ENCODE data around the gene GNG13.

Gene GNG13

DNA sequence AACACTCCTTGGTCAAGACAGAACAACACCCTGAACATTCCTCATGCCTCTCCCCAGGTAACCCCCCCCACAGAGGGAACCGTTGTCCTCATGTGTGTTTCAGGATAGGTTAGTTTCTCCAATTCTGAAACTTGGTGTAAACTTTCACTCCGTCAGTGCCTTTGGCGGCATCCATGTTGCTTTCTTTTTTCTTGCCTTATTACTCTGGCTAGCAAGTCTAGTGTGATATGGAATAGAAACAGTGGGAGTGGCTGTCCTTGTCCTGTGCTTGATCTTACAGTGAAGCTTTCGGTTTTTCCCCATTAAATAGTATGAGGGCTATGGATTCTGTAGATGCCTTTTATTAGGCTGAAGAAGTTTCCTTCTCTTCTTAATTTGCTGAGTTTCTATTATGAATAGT, 35.7 kb upstream of the GNG13 start:
- Histone ChIP-seq H3K9me3 (replicated peaks in 1 of 11) (peaks cover 24 to 44% (median 33%) of the 10 kb centered on the region in 11 experiments), H3K4me3 (no peak overlapping the region), H3K4me2 (no peak overlapping the region), H3K36me3 (peaks cover 0 to 3% (median 0%) of the 10 kb centered on the region in 11 experiments; a peak in 1 of 22 replicates), H3K27ac (no peak overlapping the region), H4K20me1 (no peaks in the 10 kb centered on the region), H3K4me1 (peaks cover 8 to 45% (median 26%) of the 10 kb centered on the region in 10 experiments), H3K27me3 (no peaks in the 10 kb centered on the region), H3K9ac (no peak overlapping the region)
- TF ChIP-seq Cebpa-rat (IDR thresholded peaks at IDR 0.05), result no peak

DNA sequence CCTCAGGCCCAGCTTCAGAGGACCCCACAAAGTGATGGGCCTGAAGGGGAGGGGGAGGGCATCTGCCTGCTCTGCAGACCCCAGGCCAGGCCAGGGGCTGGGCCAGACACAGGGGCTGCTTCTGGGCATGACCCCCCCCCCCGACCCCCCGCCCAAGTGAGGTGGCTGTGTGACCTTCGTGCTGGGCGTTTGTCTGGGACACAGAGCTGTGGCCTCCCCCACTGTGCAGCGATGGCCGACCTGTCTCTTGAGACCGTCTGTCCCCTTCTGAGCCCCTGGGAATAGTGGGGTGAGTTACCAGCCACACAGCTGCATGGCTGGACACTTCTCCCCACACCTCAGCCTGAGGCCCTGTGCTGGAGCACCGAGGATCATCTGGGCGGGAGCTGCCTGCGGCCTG, 34.8 kb upstream of the GNG13 start:
- TF ChIP-seq Cebpa-rat (IDR thresholded peaks at IDR 0.05), result no peak

DNA sequence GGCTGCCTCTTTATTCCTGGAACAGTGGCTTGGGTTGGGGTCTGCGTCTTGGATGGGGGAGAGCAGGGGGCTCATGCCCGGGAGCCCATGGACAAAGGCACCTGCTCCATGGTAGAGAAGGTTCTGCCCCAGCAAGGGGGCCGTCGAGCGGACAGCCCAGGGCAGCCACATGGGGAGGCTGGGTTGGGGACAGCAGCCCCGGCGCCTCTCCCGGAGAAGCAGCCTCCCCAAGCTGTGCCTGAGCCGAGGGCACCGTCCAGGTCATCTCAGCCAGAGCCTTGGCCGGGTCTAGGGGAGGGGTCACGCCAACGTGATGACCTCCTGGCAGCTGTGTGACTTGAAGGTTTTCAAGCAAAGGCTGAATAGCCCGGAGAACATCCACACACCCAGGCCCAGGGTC, 32.9 kb upstream of the GNG13 start:
- TF ChIP-seq Cebpa-rat (IDR thresholded peaks at IDR 0.05), result no peak
- no peak overlapping the region; a peak in 1 of 22 replicates for H3K4me2 ChIP-seq
- H3K27ac ChIP-seq, result no peak overlapping the region
- peaks cover 24 to 44% (median 33%) of the 10 kb centered on the region in 11 experiments for H3K9me3 ChIP-seq (replicated peaks in 1 of 11)
- no peak overlapping the region for H3K9ac ChIP-seq
- no peaks in the 10 kb centered on the region for H4K20me1 ChIP-seq
- peaks cover 0 to 11% (median 0%) of the 10 kb centered on the region in 11 experiments; a peak in 6 of 22 replicates for H3K27me3 ChIP-seq
- peaks cover 19 to 50% (median 34%) of the 10 kb centered on the region in 10 experiments for H3K4me1 ChIP-seq
- peaks cover 0 to 3% (median 0%) of the 10 kb centered on the region in 11 experiments; a peak in 1 of 22 replicates for H3K36me3 ChIP-seq
- no peak overlapping the region for H3K4me3 ChIP-seq

More for the DNA sequence above, 34.8 kb upstream of the GNG13 start:
- Histone ChIP-seq H3K4me2 (no peak overlapping the region), H3K27me3 (peaks cover 0 to 6% (median 0%) of the 10 kb centered on the region in 11 experiments; a peak in 6 of 22 replicates), H3K9ac (no peak overlapping the region), H3K27ac (no peak overlapping the region), H3K4me1 (peaks cover 17 to 45% (median 27%) of the 10 kb centered on the region in 10 experiments), H3K36me3 (peaks cover 0 to 3% (median 0%) of the 10 kb centered on the region in 11 experiments; a peak in 1 of 22 replicates), H3K9me3 (replicated peaks in 1 of 11) (peaks cover 24 to 44% (median 33%) of the 10 kb centered on the region in 11 experiments), H4K20me1 (no peaks in the 10 kb centered on the region), H3K4me3 (no peak overlapping the region)

DNA sequence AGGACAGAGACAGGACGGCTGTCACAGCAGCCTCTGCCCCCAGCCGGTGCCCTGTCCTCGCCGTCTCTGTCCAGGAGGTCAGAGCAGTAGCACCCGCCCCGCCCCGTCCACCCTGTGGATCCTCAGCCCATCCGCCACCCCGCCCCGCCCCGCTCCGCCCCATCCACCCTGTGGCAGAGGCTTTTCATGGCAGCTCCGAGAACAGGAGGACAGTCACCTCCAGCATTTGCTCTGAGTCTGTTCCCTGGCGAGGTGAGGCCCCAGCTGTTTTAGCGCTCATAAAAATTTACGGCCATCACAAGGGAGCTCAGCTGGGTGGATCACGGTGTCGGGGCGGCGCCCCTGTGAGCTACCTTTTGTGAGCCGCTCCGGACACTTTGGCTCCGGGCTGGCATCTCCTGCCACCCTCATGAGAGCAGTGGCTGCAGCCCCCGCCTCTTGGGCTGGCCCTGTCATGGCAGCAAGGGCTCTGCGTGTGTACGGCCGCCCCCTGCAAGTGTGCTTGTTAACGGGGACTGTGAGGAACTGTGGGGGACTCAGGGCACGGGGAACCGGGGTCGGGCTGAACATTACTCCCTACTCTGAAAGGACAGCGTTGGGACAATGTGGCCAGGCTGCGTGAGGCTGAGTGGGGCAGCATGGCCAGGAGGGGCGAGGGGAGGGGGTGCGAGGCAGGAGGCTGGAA, 32.3 kb upstream of the GNG13 start:
- H3K9me3 ChIP-seq (replicated peaks in 1 of 11), result peaks cover 24 to 40% (median 32%) of the 10 kb centered on the region in 11 experiments
- no peaks in the 10 kb centered on the region for H4K20me1 ChIP-seq
- no peak overlapping the region for H3K9ac ChIP-seq
- H3K27me3 ChIP-seq, result peaks cover 0 to 11% (median 0%) of the 10 kb centered on the region in 11 experiments; a peak in 6 of 22 replicates
- peaks cover 0 to 3% (median 0%) of the 10 kb centered on the region in 11 experiments; a peak in 1 of 22 replicates for H3K36me3 ChIP-seq
- no peak for TF ChIP-seq Cebpa-rat (IDR thresholded peaks at IDR 0.05)
- H3K4me2 ChIP-seq, result no peak overlapping the region
- H3K4me1 ChIP-seq, result peaks cover 19 to 56% (median 40%) of the 10 kb centered on the region in 10 experiments
- H3K4me3 ChIP-seq, result no peak overlapping the region
- no peak overlapping the region for H3K27ac ChIP-seq

DNA sequence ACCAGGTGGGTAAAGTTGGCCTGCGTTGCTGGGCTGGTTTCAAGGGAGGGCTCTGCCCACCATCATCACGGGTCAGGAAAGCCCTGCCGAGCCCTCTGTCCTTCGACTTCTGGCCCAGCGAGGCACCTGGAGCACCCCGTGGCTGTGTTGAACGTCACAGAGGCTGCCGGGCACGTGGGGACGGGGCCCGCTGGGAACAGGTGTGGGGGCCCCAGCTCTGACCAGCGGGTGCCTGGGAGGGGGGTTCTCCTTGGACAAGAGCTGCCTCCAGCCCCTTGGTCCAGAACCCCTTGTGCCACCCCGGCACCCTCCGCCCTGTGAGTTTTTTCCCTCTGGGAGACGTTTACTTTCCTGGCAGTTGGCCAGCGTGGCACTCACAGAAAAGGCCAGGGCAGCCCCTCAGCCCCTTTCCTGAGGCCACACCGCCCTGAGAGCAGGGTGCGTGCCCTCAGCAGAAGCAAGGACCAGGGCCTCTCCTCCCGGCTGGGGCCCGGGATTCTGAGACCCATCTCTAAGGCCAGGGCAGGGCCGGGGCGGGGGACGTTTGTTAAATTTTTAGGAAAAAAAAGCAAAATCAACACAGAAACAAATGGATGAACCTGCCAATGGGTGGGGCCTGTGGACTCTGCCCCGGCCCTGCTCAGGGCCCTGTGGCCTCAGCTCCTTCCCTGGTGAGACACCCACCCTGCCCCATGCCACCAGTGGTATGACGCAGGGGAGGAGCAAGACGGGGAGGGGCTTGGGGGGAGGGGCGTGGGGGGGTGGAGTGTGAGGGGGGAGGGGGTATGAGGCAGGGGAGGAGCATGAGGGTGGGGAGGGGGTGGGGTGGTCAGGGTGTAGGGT, 31.3 kb upstream of the GNG13 start:
- no peak for TF ChIP-seq Cebpa-rat (IDR thresholded peaks at IDR 0.05)
- H3K27me3 ChIP-seq, result peaks cover 0 to 16% (median 0%) of the 10 kb centered on the region in 11 experiments; a peak in 7 of 22 replicates
- no peaks in the 10 kb centered on the region for H4K20me1 ChIP-seq
- H3K27ac ChIP-seq, result peak overlapping the region; percentile 43 to 76 (median 61)
- peaks cover 15 to 30% (median 22%) of the 10 kb centered on the region in 11 experiments for H3K9me3 ChIP-seq (replicated peaks in 1 of 11)
- H3K4me2 ChIP-seq, result peak overlapping the region; percentile 86 to 98 (median 93)
- peak overlapping the region; percentile 36 to 70 (median 67); a peak in 21 of 22 replicates for H3K9ac ChIP-seq
- H3K4me3 ChIP-seq, result peak overlapping the region in 9 of 10 experiments; percentile 9 to 32 (median 23); a peak in 10 of 20 replicates
- peaks cover 19 to 66% (median 50%) of the 10 kb centered on the region in 10 experiments for H3K4me1 ChIP-seq
- peaks cover 0 to 3% (median 0%) of the 10 kb centered on the region in 11 experiments; a peak in 1 of 22 replicates for H3K36me3 ChIP-seq

DNA sequence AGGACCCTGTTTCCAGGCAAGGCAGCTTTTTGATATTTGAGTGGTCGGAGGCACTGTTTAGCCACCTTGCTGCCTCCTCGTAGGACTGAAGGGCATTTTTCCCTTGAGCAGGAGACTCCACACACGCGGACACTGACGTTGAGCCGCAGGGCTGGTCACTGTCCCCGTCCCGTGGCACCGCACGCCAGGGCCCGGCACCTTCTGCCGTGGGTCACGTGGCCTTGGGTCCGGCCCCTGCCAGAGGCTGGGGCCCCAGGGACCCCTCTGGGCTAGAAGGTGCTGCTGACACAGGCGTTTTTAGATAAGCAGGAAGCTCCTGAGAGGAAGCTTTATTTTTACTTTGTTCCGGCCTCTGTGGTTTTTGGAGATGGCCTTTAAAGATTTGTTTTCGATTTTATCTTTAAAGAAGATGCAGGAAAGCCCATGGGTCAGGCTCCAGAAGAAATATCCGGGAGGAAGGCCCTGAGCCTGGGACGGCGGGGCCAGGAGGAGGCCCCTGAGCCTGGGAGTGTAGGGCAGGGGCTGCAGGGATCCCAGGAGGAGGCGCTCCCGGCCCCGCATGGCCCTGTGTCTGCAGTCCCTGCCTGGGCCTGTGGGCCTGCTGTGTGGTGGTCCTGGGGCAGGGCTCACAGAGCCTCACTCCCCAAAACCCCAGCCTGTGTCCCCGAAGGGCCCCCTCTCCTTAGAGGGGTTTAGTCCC, 30.5 kb upstream of the GNG13 start:
- Histone ChIP-seq H3K9ac (peak overlapping the region; percentile 36 to 70 (median 67)), H3K27ac (peak overlapping the region; percentile 43 to 76 (median 61)), H3K9me3 (replicated peaks in 1 of 11) (peaks cover 7 to 23% (median 14%) of the 10 kb centered on the region in 11 experiments), H3K4me3 (peak overlapping the region; percentile 9 to 32 (median 22); a peak in 14 of 20 replicates), H4K20me1 (no peaks in the 10 kb centered on the region), H3K4me2 (peak overlapping the region; percentile 86 to 98 (median 93)), H3K36me3 (no peaks in the 10 kb centered on the region; a peak in 1 of 22 replicates), H3K27me3 (peaks cover 0 to 23% (median 0%) of the 10 kb centered on the region in 11 experiments; a peak in 8 of 22 replicates), H3K4me1 (peaks cover 19 to 71% (median 57%) of the 10 kb centered on the region in 10 experiments)
- TF ChIP-seq Cebpa-rat (IDR thresholded peaks at IDR 0.05), result no peak

DNA sequence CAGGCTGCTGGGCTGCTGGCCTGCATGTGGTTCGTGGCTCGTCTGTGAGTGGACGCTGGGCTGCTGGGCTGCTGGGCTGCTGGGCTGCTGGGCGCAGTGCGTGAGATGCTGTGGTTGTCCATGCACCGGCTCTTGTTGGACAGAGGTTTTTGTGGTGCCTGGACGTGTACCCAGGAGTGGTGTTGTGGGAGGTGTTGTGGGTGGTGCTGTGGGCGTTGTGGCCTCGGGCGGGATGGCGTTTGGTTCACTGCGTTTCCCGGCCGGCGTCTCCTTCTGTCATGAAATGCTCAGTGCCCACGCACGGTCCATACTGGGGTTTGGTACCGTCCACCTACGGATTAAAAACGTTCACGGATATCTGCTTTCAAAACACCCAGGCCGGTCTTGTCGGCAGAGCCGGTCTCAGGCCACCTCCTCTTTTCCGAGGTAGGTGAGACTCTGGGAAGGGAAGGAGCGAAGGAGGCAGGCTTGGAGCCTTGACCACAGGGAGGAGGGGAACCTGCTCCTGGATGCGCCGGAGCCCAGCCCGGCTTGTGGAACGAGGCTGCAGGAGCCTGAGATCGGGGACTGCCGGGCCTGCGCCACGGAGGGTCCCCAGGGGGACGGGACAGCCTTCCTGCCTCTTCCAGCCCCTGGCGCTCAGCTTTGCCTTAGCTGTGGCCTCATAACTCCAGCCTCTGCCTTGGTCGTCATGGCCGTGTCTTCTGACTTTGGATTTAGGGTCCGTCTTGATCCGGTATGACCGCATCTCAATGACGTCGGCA, 29.8 kb upstream of the GNG13 start:
- H3K4me2 ChIP-seq, result peak overlapping the region; percentile 86 to 98 (median 93)
- H3K9ac ChIP-seq, result peak overlapping the region in 8 of 11 experiments; percentile 36 to 70 (median 67); a peak in 12 of 22 replicates
- H3K36me3 ChIP-seq, result no peaks in the 10 kb centered on the region
- peaks cover 0 to 31% (median 0%) of the 10 kb centered on the region in 11 experiments; a peak in 8 of 22 replicates for H3K27me3 ChIP-seq
- H3K4me1 ChIP-seq, result peaks cover 26 to 78% (median 64%) of the 10 kb centered on the region in 10 experiments
- no peaks in the 10 kb centered on the region for H4K20me1 ChIP-seq
- H3K9me3 ChIP-seq (replicated peaks in 1 of 11), result peaks cover 0 to 15% (median 7%) of the 10 kb centered on the region in 11 experiments; a peak in 14 of 22 replicates
- TF ChIP-seq Cebpa-rat (IDR thresholded peaks at IDR 0.05), result no peak
- peak overlapping the region in 4 of 10 experiments; percentile 22 to 32 (median 28); a peak in 5 of 20 replicates for H3K4me3 ChIP-seq
- peak overlapping the region; percentile 43 to 76 (median 61); a peak in 13 of 22 replicates for H3K27ac ChIP-seq

All from BLaER1 treated with 17β-estradiol and CSF1 and Interleukin-3, amounts not matched to agents 10 nM and 100 nM (cell line).